Endothelial cell of umbilical vein (primary cell): ENCODE results near the gene KRT76.

Experiments used
- TF ChIP-seq, protein P1 (sequence below), 2 donors: IDR thresholded peaks; 1 replicate in 1 of 2; 2 replicates in 1 of 2; pipeline ENCODE4 v1.5.1; 2011; ENCODE audit warnings: low read length in 2 of 2, mild to moderate bottlenecking in 2 of 2, moderate library complexity in 2 of 2, control low read depth in 1 of 2, inconsistent platforms in 1 of 2, low read depth in 1 of 2; ENCODE audit not compliant: insufficient read depth in 1 of 2; ENCODE audit errors: extremely low read depth in 1 of 2
- TF ChIP-seq, protein P2 (sequence below): IDR thresholded peaks from 2 replicates; pipeline ENCODE4 v1.6.1; 2011; ENCODE audit not compliant: insufficient read depth, insufficient read length

DNA sequence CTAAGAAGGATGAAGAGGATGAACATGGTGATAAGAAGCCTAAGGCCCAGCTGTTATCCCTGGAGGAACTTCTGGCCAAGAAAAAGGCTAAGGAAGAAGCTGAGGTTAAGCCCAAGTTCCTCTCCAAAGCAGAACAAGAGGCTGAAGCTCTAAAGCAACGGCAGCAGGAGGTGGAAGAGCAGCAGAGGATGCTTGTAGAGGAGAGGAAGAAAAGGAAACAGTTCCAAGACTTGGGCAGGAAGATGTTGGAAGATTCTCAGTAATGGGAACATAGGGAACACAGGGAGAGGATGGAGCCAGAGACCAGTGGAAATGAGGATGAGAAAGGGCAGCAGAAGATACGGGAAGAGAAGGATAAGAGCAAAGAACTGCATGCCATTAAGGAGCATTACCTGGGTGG lies 46.4 kb downstream of the KRT76 start:
- TF ChIP-seq, protein P1, sequence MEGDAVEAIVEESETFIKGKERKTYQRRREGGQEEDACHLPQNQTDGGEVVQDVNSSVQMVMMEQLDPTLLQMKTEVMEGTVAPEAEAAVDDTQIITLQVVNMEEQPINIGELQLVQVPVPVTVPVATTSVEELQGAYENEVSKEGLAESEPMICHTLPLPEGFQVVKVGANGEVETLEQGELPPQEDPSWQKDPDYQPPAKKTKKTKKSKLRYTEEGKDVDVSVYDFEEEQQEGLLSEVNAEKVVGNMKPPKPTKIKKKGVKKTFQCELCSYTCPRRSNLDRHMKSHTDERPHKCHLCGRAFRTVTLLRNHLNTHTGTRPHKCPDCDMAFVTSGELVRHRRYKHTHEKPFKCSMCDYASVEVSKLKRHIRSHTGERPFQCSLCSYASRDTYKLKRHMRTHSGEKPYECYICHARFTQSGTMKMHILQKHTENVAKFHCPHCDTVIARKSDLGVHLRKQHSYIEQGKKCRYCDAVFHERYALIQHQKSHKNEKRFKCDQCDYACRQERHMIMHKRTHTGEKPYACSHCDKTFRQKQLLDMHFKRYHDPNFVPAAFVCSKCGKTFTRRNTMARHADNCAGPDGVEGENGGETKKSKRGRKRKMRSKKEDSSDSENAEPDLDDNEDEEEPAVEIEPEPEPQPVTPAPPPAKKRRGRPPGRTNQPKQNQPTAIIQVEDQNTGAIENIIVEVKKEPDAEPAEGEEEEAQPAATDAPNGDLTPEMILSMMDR (IDR thresholded peaks at IDR 0.05; ENCODE audit: extremely low read depth in 1 of 2, insufficient read depth in 1 of 2, low read depth in 1 of 2, low read length in 2 of 2): no peak
- TF ChIP-seq, protein P2, sequence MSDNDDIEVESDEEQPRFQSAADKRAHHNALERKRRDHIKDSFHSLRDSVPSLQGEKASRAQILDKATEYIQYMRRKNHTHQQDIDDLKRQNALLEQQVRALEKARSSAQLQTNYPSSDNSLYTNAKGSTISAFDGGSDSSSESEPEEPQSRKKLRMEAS: no peak
